SKM-1 treated with dmso at 0.1 percent for 144 hours (cell line): ENCODE data around the gene RPTOR.

Source experiments
- DNase-seq: peaks from one replicate; lab custom pipeline; 2025; ENCODE audit not compliant: unreplicated experiment; lab: John Stamatoyannopoulos, UW

The RPTOR gene

GRCh38 chr17:80855948-80856862 lies 311.6 kb downstream of the RPTOR start:
- peak; percentile 36 for DNase-seq

- DNase-seq: no peak
Measured at GRCh38 chr17:80856863-80857755, 312.5 kb downstream of the RPTOR start.

GRCh38 chr17:80857756-80858171 lies 313.1 kb downstream of the RPTOR start:
- DNase-seq: no peak

GRCh38 chr17:80858301-80859001 lies 313.8 kb downstream of the RPTOR start:
- DNase-seq: no peak

GRCh38 chr17:80859002-80859941 lies 314.6 kb downstream of the RPTOR start:
- DNase-seq: no peak

- no peak for DNase-seq
Measured at GRCh38 chr17:80860101-80860671, 315.5 kb downstream of the RPTOR start.

GRCh38 chr17:80860703-80861417 lies 316.2 kb downstream of the RPTOR start:
- DNase-seq: no peak

GRCh38 chr17:80861418-80861815 lies 316.8 kb downstream of the RPTOR start:
- no peak for DNase-seq

- no peak for DNase-seq
Measured at GRCh38 chr17:80861892-80862291, 317.3 kb downstream of the RPTOR start.

- no peak for DNase-seq
Measured at GRCh38 chr17:80862481-80862961, 317.9 kb downstream of the RPTOR start.

GRCh38 chr17:80862978-80863377 lies 318.3 kb downstream of the RPTOR start:
- DNase-seq: no peak

- DNase-seq: no peak
Measured at GRCh38 chr17:80863626-80864025, 319.0 kb downstream of the RPTOR start.

- no peak for DNase-seq
Measured at GRCh38 chr17:80864751-80865150, 320.1 kb downstream of the RPTOR start.

- peak; percentile 54 for DNase-seq
Measured at GRCh38 chr17:80866050-80866793, 321.6 kb downstream of the RPTOR start.

GRCh38 chr17:80868022-80868609 lies 323.5 kb downstream of the RPTOR start:
- DNase-seq: no peak

GRCh38 chr17:80869481-80870145 lies 325.0 kb downstream of the RPTOR start:
- DNase-seq: no peak

GRCh38 chr17:80870401-80870800 lies 325.8 kb downstream of the RPTOR start:
- DNase-seq: no peak
